ENCODE results near the gene SYVN1. TPM values are rescaled to one million over a fixed set of nuclear protein-coding genes. Genes with fewer than 3 reads are reported as not detected.
"Not testable (repeated sequence)": the region's sequence is repeated elsewhere in the genome, so short reads cannot be mapped to it uniquely, and the experiment has no call there.

The SYVN1 gene
- polyA plus RNA-seq, 3 donors, result 17.0 to 43.7 (median 31.3) TPM

GRCh38 chr11:65156926-65157325 is 22.6 kb upstream of the SYVN1 start:
- 87 to 95% (median 94%) methylated on average over 3 of the region's 3 CpGs for WGBS, 3 donors
- no peak overlapping the region for H3K27ac ChIP-seq (ENCODE audit: low read depth, low read length)

GRCh38 chr11:65156256-65156655 is 21.9 kb upstream of the SYVN1 start:
- WGBS, 3 donors, result 88 to 97% (median 89%) methylated on average over 3 of the region's 3 CpGs
- H3K27ac ChIP-seq (ENCODE audit: low read depth, low read length), result no peak overlapping the region

- WGBS, 3 donors, result 61 to 83% (median 72%) methylated on average over 2 of the region's 2 CpGs
These were observed 17.8 kb upstream of the SYVN1 start for GRCh38 chr11:65152122-65152521.

DNA sequence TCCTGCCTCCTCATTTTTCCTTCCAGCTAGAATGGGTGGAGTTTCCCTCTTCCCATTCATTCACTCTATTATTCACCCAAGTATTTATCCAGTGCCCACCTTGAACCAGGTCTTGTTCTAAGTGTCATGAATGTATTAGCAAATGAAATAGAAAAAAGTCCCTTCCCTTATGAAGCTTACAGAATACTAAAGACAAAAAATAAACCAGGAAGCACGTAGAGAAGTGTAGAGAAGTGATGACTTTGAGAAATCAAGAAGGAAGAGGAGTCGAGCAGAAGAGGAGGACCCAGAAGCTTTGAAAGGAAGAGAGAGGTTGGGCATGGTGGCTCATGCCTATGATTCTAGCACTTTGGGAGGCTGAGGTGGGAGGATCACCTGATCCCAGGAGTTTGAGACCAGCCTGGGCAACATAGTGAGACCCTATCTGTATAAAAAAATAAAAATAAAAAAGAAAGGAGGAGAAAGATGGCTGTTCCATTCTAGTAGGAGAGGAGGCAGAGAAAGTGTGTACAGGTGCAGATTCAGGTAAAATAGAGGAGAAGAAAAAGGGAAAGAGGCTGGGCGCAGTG is 17.1 kb upstream of the SYVN1 start:
- WGBS, 3 donors, result 50 to 92% (median 64%) methylated on average over 3 of the region's 3 CpGs
- H3K27ac ChIP-seq (ENCODE audit: low read depth, low read length), result no peak overlapping the region

More at GRCh38 chr11:65152122-65152521, 17.8 kb upstream of the SYVN1 start:
- H3K27ac ChIP-seq (ENCODE audit: low read depth, low read length), result peak overlapping the region; percentile 26

DNA sequence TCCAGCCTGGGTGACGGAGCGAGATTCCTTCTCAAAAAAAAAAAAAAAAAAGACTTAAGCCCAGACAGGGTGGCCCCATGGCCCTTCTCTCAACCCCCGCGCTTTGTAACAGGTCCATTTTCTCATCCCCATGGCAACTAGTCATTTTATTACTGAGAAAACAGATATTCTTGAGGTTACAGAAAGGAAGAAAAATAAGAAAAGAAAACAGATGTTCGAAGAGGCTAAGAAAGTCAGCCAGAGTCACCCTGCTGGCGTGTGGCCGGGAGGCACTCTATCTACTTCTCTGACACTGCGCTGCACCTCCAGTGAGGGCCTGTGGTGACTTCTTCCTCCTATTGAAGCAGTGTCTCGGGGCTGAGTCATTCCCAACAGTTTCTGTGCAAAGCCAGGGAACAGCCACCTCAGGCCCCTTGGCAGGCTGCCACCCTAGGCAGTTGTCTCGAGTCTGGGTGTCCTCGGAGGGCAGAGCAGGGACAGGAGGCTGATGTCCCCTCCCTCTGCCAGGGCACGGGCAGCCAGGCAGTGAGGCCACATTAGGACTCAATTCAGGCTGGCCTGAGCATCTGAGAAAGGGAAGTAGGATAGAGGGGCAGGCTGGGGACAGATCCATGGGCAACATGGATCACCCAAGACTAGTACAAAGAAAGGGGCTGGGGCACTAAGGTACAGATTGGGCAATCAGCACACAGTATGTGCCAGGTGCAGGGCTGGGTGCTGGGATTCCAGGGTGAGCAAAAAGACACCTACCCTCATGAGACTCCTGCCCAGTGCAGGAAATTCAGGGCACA is 16.4 kb upstream of the SYVN1 start:
- H3K27ac ChIP-seq (ENCODE audit: low read depth, low read length), result no peak overlapping the region
- WGBS, 3 donors, result 19 to 27% (median 20%) methylated on average over 12 of the region's 12 CpGs

DNA sequence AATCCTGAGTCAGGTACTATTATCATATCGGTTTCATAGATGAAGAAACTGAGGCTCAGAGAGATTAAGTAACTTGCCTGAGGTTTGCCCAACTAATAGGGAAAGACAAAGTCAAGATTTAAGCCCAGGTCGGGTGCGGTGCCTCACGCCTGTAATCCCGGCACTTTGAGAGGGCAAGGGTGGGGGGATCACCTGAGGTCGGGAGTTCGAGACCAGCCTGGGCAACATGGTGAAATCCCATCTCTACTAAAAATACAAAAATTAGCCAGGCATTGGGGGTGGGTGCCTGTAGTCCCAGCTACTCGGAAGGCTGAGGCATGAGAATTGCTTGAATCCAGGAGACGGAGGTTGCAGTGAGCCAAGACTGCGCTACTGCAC is 15.8 kb upstream of the SYVN1 start:
- H3K27ac ChIP-seq (ENCODE audit: low read depth, low read length), result not testable (repeated sequence)
- WGBS, 3 donors, result 60 to 86% (median 68%) methylated on average over 10 of the region's 10 CpGs

- H3K27ac ChIP-seq (ENCODE audit: low read depth, low read length), result no peak overlapping the region
- 86 to 89% (median 86%) methylated on average over 5 of the region's 5 CpGs for WGBS, 3 donors
These were observed 14.3 kb upstream of the SYVN1 start for GRCh38 chr11:65148657-65149056.

GRCh38 chr11:65147352-65148075 is 13.2 kb upstream of the SYVN1 start:
- no peak overlapping the region for H3K27ac ChIP-seq (ENCODE audit: low read depth, low read length)
- 77 to 89% (median 81%) methylated on average over 2 of the region's 2 CpGs for WGBS, 3 donors

- H3K27ac ChIP-seq (ENCODE audit: low read depth, low read length), result no peak overlapping the region
- WGBS, 3 donors, result 71 to 79% (median 77%) methylated on average over 7 of the region's 7 CpGs
These were observed 7.7 kb upstream of the SYVN1 start for GRCh38 chr11:65141896-65142494.

GRCh38 chr11:65136515-65137096 is 2.3 kb upstream of the SYVN1 start:
- 88 to 90% (median 89%) methylated on average over 15 of the region's 15 CpGs for WGBS, 3 donors
- no peak overlapping the region for H3K27ac ChIP-seq (ENCODE audit: low read depth, low read length)

- no peak overlapping the region for H3K27ac ChIP-seq (ENCODE audit: low read depth, low read length)
- 40 to 59% (median 53%) methylated on average over 11 of the region's 11 CpGs for WGBS, 3 donors
These were observed 1.4 kb upstream of the SYVN1 start for GRCh38 chr11:65135633-65136145.

- WGBS, 3 donors, result 1 to 2% (median 2%) methylated on average over 24 of the region's 24 CpGs
- H3K27ac ChIP-seq (ENCODE audit: low read depth, low read length), result peak overlapping the region; percentile 75
These were observed 773 bp upstream of the SYVN1 start for GRCh38 chr11:65134952-65135632.

DNA sequence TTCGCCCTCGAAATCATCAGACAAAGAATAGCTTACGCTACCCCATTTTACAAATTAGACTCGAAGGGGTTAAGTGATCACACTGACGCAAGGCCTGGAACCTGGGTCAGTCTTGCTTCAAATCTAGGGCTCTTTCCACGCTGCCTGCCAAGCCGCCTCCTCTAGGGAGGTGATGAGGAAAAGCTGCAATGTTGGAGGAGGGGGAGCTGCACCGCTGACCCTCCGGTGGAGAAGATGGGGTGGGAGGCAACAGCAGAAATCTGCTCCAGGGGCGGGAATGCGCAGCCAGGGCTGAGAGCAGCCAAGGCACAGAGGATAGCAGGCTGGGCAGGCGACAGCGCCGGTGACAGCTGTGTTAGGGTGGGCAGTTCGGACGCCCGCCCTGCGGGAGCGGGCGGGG is 595 bp downstream of the SYVN1 start:
- no peak overlapping the region for H3K27ac ChIP-seq (ENCODE audit: low read depth, low read length)
- WGBS, 3 donors, result 0 to 1% (median 1%) methylated on average over 20 of the region's 20 CpGs

GRCh38 chr11:65132988-65133700 is 1.2 kb downstream of the SYVN1 start:
- 25 to 44% (median 31%) methylated on average over 18 of the region's 18 CpGs for WGBS, 3 donors
- H3K27ac ChIP-seq (ENCODE audit: low read depth, low read length), result no peak overlapping the region

DNA sequence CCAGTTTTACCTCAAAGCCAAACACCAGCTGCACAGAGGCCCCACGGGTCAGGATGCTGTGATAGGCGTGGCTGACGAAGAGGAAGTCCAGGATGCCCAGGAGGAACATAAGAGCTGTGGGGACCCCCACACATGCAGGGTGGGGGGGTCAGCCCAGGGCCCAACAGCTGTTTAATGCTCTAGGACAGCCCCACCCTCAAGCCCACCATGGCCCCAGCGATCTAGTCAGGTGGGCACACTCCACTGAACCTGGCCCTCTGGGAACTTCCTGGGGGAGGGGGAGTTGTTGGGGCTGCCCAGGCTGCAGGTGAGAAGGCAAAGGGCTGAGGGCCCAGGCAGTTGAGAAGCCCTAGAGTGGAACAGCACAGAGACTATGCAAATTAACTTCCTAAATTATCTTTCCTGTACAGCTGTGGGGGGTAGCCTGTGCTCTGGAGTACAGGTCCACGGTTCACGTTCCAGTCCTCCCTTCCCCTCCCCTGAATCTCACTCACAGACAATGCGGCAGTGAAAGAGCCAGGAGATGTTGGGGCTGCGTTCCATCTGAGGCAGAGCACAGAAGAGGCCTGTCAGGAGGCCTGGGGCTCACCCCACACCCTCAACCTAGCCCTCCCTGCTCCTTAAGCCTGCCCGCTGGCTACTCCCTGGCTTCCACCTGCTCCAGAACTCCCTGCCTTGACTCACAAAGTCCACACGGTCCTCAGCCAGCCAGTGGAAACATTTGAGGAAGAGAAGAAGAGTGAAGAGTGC is 1.9 kb downstream of the SYVN1 start:
- WGBS, 3 donors, result 53 to 59% (median 53%) methylated on average over 10 of the region's 10 CpGs
- H3K27ac ChIP-seq (ENCODE audit: low read depth, low read length), result no peak overlapping the region

GRCh38 chr11:65131895-65132237 is 2.5 kb downstream of the SYVN1 start:
- no peak overlapping the region for H3K27ac ChIP-seq (ENCODE audit: low read depth, low read length)
- 53 to 77% (median 69%) methylated on average over 6 of the region's 6 CpGs for WGBS, 3 donors

DNA sequence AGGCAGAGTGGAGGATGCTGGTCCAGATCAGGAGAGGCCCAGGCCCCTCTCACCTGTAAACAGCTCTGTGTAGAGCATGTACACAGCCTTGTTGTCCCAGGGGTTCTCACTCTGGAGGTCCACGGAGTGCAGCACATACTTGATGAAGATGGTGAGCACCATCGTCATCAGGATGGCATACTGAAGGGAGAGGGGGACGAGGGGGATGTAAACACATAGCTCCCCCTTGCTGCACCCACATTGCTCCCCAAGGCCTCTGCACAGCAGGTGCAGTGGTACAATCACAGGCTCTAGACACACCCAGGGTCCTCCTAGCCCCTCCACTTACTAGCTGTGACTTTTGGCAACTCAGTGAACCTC is 2.9 kb downstream of the SYVN1 start:
- 51 to 83% (median 81%) methylated on average over 3 of the region's 3 CpGs for WGBS, 3 donors
- no peak overlapping the region for H3K27ac ChIP-seq (ENCODE audit: low read depth, low read length)

All from adipose tissue (tissue), 3 donors.